Neural cell (in vitro differentiated cells): Measurements from ENCODE around the gene MYO18B. TPM values are rescaled to one million over a fixed set of nuclear protein-coding genes. Genes with fewer than 3 reads are reported as not detected.

Experiments used
- H2AFZ ChIP-seq: fragments of 200-600, 300-800 bp; sonication (generic), shearing (Covaris generic); 2 replicates; pipeline ENCODE4 v1.6.0; 2014; ENCODE audit warnings: low read depth, mild to moderate bottlenecking, antibody characterized with exemption, low read length, moderate library complexity
- H3F3A ChIP-seq: fragments of 200-600 bp; shearing (Covaris generic); 2 replicates; pipeline ENCODE4 v1.6.1; 2016; ENCODE audit warnings: mild to moderate bottlenecking, moderate library complexity, mixed read lengths, antibody characterized with exemption, low read length; ENCODE audit not compliant: insufficient read depth, poor library complexity, severe bottlenecking
- H3K27ac ChIP-seq: fragments of 200-600, 300-800 bp; sonication (generic), shearing (Covaris generic); 2 replicates; pipeline ENCODE4 v1.5.1; 2014; ENCODE audit warnings: mild to moderate bottlenecking, low read length, moderate library complexity
- H3K27me3 ChIP-seq: fragments of 300-800, 200-600 bp; sonication (generic), shearing (Covaris generic); 2 replicates; pipeline ENCODE4 v1.6.0; 2014; ENCODE audit warnings: mild to moderate bottlenecking, low read depth, low read length, moderate library complexity; ENCODE audit not compliant: insufficient read depth
- H3K36me3 ChIP-seq: fragments of 300-800, 200-600 bp; sonication (generic), shearing (Covaris generic); 2 replicates; pipeline ENCODE4 v1.5.1; 2014; ENCODE audit warnings: mild to moderate bottlenecking, antibody characterized with exemption, low read length, moderate library complexity; ENCODE audit not compliant: insufficient read depth
- H3K4me2 ChIP-seq: fragments of 300-800, 200-600 bp; sonication (generic), shearing (Covaris generic); 2 replicates; pipeline ENCODE4 v1.6.0; 2014; ENCODE audit warnings: mild to moderate bottlenecking, low read length
- H3K4me3 ChIP-seq: fragments of 300-800, 200-600 bp; sonication (generic), shearing (Covaris generic); 2 replicates; pipeline ENCODE4 v1.5.1; 2014; ENCODE audit warnings: mild to moderate bottlenecking, low read length, moderate library complexity
- H3K79me2 ChIP-seq: fragments of 200-600 bp; shearing (Covaris generic); replicated peaks from 2 replicates; pipeline ENCODE4 v1.6.0; 2014; ENCODE audit warnings: mild to moderate bottlenecking, low read length, moderate library complexity; ENCODE audit not compliant: insufficient read depth
- H3K9ac ChIP-seq: fragments of 300-800, 200-600 bp; sonication (generic), shearing (Covaris generic); 2 replicates; pipeline ENCODE4 v1.6.1; 2016; ENCODE audit warnings: mild to moderate bottlenecking, low read length, mixed read lengths
- H3K9me2 ChIP-seq: fragments of 200-600 bp; shearing (Covaris generic); 2 replicates; pipeline ENCODE4 v1.6.1; 2016; ENCODE audit warnings: mild to moderate bottlenecking, low read length, mixed read lengths; ENCODE audit not compliant: insufficient read depth
- H3K9me3 ChIP-seq: fragments of 200-600, 300-800 bp; sonication (generic), shearing (Covaris generic); 2 replicates; pipeline ENCODE4 v1.6.1; 2016; ENCODE audit warnings: mild to moderate bottlenecking, mixed run types, low read length, moderate library complexity, mixed read lengths
- H4K20me1 ChIP-seq: fragments of 200-600 bp; shearing (Covaris generic); 2 replicates; pipeline ENCODE4 v1.6.1; 2016; ENCODE audit warnings: mild to moderate bottlenecking, mixed run types; ENCODE audit not compliant: insufficient read depth
- EP300 ChIP-seq: fragments of 450-650 bp; conservative IDR thresholded peaks from 2 replicates; pipeline ENCODE4 v1.6.1; 2014; ENCODE audit warnings: antibody characterized with exemption, mild to moderate bottlenecking, moderate library complexity; ENCODE audit not compliant: poor library complexity, severe bottlenecking
- EZH2 ChIP-seq: fragments of 200-600, 300-800 bp; shearing (Covaris generic), sonication (generic); IDR thresholded peaks from 2 replicates; pipeline ENCODE4 v1.6.1; 2014; ENCODE audit warnings: antibody characterized with exemption, low read length, borderline replicate concordance, mild to moderate bottlenecking; ENCODE audit not compliant: insufficient read depth, poor library complexity, severe bottlenecking
- MXI1 ChIP-seq: fragments of 450-650 bp; conservative IDR thresholded peaks from 2 replicates; pipeline ENCODE4 v1.6.1; 2014; ENCODE audit warnings: antibody characterized with exemption, mild to moderate bottlenecking; ENCODE audit not compliant: poor library complexity, severe bottlenecking
- POLR2AphosphoS5 ChIP-seq: IDR thresholded peaks from 2 replicates; pipeline ENCODE4 v1.6.1; 2012
- RAD21 ChIP-seq: fragments of 450-650 bp; conservative IDR thresholded peaks from 2 replicates; pipeline ENCODE4 v1.6.1; 2014; ENCODE audit warnings: antibody characterized with exemption, mild to moderate bottlenecking, moderate library complexity
- SMC3 ChIP-seq: fragments of 450-650 bp; conservative IDR thresholded peaks from 2 replicates; pipeline ENCODE4 v1.6.1; 2014; ENCODE audit warnings: antibody characterized with exemption, mild to moderate bottlenecking, moderate library complexity; ENCODE audit not compliant: poor library complexity
- TAF1 ChIP-seq: IDR thresholded peaks from 2 replicates; pipeline ENCODE4 v1.6.1; 2012; ENCODE audit warnings: low read depth
- polyA plus RNA-seq: library from polyadenylated mRNA; depleted of rRNA; stranded (reverse); fragments of >200 nt; gene quantifications from 2 replicates; pipeline ENCODE4 v1.2.3, GENCODE V29; 2014
- TF ChIP-seq, protein P1 (sequence below): IDR thresholded peaks from 2 replicates; pipeline ENCODE4 v1.6.1; 2012; ENCODE audit warnings: borderline replicate concordance
- TF ChIP-seq, protein P2 (sequence below): fragments of 450-650 bp; IDR thresholded peaks from 2 replicates; pipeline ENCODE4 v1.5.1; 2014; ENCODE audit warnings: antibody characterized with exemption, mild to moderate bottlenecking, moderate library complexity; ENCODE audit not compliant: poor library complexity, severe bottlenecking

Gene MYO18B
- polyA plus RNA-seq, 1 donor from 2014 or later = 0.71 TPM

DNA sequence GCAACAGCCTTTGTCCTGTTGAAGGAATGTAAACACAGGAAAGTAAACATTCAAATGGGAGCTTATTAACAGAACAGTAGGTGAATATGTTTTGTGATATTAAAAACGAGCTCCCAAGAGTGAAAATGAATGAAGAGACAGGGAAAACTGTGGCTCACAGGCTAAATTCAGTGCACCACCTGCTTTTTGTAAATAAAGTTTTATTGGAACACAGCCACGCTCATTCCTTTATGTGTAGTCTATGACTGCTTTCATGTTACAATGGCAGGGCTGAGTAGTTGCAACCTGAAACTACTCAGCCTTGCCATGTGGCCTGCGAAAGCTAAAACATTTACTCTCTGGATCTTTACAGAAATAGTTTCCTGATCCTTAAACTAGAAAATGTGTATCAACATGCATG, 136.9 kb downstream of the MYO18B start:
- no peaks in the 10 kb centered on the region for H3K27me3 ChIP-seq
- H3K9ac ChIP-seq = no peak overlapping the region
- TF ChIP-seq POLR2AphosphoS5 (no peak), EP300 (no peak), EZH2 (no peak), RAD21 (no peak), TAF1 (no peak), SMC3 (no peak), MXI1 (no peak)
- TF ChIP-seq, protein P1, sequence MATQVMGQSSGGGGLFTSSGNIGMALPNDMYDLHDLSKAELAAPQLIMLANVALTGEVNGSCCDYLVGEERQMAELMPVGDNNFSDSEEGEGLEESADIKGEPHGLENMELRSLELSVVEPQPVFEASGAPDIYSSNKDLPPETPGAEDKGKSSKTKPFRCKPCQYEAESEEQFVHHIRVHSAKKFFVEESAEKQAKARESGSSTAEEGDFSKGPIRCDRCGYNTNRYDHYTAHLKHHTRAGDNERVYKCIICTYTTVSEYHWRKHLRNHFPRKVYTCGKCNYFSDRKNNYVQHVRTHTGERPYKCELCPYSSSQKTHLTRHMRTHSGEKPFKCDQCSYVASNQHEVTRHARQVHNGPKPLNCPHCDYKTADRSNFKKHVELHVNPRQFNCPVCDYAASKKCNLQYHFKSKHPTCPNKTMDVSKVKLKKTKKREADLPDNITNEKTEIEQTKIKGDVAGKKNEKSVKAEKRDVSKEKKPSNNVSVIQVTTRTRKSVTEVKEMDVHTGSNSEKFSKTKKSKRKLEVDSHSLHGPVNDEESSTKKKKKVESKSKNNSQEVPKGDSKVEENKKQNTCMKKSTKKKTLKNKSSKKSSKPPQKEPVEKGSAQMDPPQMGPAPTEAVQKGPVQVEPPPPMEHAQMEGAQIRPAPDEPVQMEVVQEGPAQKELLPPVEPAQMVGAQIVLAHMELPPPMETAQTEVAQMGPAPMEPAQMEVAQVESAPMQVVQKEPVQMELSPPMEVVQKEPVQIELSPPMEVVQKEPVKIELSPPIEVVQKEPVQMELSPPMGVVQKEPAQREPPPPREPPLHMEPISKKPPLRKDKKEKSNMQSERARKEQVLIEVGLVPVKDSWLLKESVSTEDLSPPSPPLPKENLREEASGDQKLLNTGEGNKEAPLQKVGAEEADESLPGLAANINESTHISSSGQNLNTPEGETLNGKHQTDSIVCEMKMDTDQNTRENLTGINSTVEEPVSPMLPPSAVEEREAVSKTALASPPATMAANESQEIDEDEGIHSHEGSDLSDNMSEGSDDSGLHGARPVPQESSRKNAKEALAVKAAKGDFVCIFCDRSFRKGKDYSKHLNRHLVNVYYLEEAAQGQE = no peak
- TF ChIP-seq, protein P2, sequence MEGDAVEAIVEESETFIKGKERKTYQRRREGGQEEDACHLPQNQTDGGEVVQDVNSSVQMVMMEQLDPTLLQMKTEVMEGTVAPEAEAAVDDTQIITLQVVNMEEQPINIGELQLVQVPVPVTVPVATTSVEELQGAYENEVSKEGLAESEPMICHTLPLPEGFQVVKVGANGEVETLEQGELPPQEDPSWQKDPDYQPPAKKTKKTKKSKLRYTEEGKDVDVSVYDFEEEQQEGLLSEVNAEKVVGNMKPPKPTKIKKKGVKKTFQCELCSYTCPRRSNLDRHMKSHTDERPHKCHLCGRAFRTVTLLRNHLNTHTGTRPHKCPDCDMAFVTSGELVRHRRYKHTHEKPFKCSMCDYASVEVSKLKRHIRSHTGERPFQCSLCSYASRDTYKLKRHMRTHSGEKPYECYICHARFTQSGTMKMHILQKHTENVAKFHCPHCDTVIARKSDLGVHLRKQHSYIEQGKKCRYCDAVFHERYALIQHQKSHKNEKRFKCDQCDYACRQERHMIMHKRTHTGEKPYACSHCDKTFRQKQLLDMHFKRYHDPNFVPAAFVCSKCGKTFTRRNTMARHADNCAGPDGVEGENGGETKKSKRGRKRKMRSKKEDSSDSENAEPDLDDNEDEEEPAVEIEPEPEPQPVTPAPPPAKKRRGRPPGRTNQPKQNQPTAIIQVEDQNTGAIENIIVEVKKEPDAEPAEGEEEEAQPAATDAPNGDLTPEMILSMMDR = no peak
- no peaks in the 10 kb centered on the region for H3K79me2 ChIP-seq
- no peaks in the 10 kb centered on the region for H3K36me3 ChIP-seq
- no peak overlapping the region for H3K27ac ChIP-seq
- no peaks in the 10 kb centered on the region for H4K20me1 ChIP-seq
- H3F3A ChIP-seq = no peaks in the 10 kb centered on the region
- no peaks in the 10 kb centered on the region for H3K9me3 ChIP-seq
- H3K4me2 ChIP-seq = no peak overlapping the region
- H3K4me3 ChIP-seq = no peak overlapping the region
- no peaks in the 10 kb centered on the region for H3K9me2 ChIP-seq
- no peak overlapping the region for H2AFZ ChIP-seq

DNA sequence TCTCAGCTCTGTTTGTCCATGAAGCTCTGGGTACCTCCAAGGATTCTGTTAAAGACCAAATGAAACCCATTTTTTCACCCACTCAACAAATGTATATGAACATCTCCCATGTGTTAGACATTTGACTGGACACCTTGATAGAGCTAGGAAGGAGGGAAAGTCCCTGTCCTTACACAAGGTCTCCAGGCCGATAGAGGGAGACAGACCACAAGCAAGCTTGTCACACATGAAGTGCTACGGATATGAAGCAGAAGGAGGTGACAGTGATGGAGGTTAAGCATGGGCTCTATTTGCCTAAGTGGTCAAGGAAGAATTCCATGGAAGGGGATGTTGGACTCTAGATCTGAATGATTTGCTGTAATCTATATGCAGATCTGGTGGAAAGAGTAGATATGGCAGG, 138.5 kb downstream of the MYO18B start:
- Histone ChIP-seq H3K9me2 (no peaks in the 10 kb centered on the region), H3K9ac (no peak overlapping the region), H3K36me3 (no peaks in the 10 kb centered on the region), H4K20me1 (no peaks in the 10 kb centered on the region), H3K4me3 (no peak overlapping the region), H2AFZ (no peak overlapping the region), H3K27me3 (no peaks in the 10 kb centered on the region), H3K9me3 (no peaks in the 10 kb centered on the region), H3K27ac (no peak overlapping the region), H3F3A (no peaks in the 10 kb centered on the region), H3K4me2 (no peak overlapping the region), H3K79me2 (no peaks in the 10 kb centered on the region)
- TF ChIP-seq, protein P1 = no peak
- no peak for TF ChIP-seq RAD21
- no peak for TF ChIP-seq POLR2AphosphoS5
- TF ChIP-seq SMC3 = no peak
- TF ChIP-seq, protein P2 = no peak
- TF ChIP-seq MXI1 = no peak
- no peak for TF ChIP-seq TAF1
- no peak for TF ChIP-seq EP300
- no peak for TF ChIP-seq EZH2
